ENCODE data around the gene OTULIN.

The OTULIN gene

GRCh38 chr5:14698495-14698894 is 34.0 kb downstream of the OTULIN start:
- no peak for DNase-seq (ENCODE audit: low spot score)

GRCh38 chr5:14699159-14699558 is 34.6 kb downstream of the OTULIN start:
- no peak for DNase-seq (ENCODE audit: low spot score)

- no peak for DNase-seq (ENCODE audit: low spot score)
Measured at GRCh38 chr5:14699807-14700400, 35.4 kb downstream of the OTULIN start.

DNA sequence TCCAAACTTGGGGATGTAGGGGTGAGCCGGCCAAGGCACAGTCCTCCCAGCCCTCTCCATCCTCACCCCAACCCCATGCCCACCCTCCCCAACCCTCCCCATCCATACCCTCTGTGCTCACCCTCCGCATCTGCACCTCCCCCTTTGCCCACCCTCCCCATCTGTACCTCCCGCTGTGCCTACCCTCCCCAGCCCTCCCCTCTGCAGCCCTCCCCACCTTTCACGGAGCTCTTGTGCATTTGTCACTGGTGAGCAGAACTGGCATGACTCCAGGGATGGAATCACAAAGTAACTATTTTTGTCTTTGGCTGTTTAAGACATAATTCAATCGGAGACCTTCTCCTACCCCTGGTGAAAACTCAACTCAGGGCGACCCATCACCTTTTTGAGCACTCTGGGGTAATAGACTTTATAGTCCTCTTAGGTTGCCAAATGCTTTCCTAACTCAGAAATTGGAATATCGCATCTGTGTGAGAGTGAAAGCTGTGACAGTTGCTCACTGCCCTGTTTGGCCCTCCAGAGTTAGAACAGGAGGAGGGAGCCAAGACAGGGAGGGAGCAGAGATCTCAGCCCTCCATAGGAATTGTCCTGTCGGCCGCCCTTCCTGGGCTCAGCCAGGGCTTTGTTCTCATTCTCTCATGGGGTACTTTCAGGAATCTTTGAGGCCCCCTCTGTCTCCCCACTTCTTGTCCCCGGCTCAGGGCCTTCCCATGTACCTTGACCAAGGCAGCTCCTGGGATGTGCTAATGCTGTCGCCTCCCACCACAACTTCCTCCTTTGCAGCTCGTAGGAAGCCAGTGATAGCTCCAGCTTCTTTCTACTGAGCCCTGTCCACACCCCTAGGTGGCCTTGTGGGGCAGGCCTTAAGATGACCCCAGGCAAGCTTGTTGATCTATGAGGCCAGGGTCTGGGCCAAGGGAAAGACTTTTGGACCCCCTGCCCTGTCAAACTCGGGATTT is 36.2 kb downstream of the OTULIN start:
- DNase-seq (ENCODE audit: low spot score), result no peak

- DNase-seq (ENCODE audit: low spot score), result no peak
Measured at GRCh38 chr5:14701556-14701955, 37.0 kb downstream of the OTULIN start.

GRCh38 chr5:14702238-14702839 is 37.8 kb downstream of the OTULIN start:
- DNase-seq (ENCODE audit: low spot score), result no peak

DNA sequence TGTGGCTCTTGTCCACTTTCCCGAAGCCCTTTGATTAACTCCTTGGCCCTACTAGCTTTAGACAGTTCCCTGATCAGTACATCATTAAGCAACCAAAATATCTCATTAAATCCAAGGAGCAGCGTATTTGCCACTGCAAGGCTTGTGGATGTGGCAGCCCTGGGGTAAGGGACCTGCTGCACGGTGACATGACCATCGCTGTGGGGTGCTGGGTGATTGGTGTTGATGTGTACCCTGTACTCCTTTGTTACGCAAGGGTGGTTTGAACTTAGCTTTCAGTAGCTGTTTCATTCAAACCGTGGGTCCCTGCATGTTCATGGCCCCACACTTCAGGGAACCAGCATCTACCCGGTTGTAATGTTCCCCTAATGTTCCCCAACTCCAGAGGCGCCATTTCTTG is 41.0 kb downstream of the OTULIN start:
- no peak for DNase-seq (ENCODE audit: low spot score)

GRCh38 chr5:14706615-14707021 is 42.1 kb downstream of the OTULIN start:
- DNase-seq (ENCODE audit: low spot score), result peak; percentile 73

GRCh38 chr5:14707811-14708390 is 43.4 kb downstream of the OTULIN start:
- no peak for DNase-seq (ENCODE audit: low spot score)

DNA sequence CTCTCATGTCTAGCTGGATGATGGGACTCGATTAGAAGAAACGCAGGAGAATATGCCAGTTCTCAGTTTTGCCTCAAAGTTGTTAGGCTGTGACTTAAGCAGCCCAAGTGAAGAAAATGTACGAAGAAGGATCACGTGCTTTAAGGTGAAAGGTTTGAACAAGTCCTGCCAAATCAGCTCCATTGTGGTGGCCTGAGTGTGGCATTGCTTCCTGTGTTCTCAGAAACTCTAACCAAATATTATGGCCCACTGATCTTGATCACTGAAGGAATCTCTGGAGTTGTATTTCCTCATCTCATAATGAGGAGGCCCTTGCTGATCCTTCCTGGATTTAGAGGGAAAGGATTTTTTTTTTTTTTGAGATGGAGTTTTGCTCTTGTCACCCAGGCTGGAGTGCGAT is 44.0 kb downstream of the OTULIN start:
- DNase-seq (ENCODE audit: low spot score), result no peak

DNA sequence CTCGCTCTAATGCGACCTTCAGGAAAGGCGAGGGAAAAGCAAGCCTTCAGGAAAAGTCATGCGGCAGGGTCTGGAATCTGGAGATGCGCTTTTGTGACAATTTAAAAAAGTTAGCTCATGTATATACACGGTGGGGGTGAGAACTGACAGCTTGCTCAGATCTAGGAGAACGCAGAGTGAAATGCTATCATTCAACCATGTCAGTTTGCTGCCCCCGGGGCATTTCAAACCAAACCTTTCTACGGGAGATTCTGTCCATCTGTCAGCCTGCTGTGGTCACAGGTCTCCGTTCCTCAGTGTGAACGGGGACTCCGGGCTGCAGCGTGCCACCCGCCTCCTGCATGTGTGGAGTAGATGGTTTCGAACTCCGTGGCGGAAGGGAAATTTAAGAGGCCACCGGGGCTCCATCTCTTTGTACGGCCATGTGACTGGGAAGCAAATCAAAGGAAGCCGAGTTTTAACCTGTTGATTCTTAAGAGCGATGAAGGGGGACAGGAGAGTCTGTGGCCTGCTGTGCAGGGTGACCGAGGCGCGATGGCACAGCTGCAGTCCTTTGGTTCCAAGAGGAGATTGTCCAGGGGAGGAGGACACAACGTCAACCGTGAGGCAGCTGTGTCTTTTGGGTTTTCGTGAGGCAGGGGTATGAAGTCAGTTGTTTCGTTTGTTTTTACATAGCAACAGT is 45.9 kb downstream of the OTULIN start:
- DNase-seq (ENCODE audit: low spot score), result no peak

DNA sequence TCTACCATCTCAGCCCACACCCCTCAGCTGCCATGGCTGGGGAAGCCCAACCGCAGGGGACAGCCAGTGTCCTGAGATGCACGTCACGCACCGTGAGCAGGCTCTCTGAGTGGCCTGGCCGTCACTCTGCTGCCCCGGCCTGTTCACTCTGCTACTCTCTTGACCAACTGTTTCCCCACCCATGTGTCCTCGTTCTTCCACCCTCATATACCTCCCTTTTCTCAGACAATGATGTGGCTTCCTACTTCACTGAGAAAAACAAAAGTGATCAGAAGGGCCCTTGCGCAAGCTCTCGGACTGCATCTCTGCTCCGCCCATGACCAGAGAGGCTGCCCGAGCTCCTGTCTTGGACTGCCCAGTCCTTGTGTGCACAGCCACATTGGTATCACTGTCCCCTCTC is 47.6 kb downstream of the OTULIN start:
- no peak for DNase-seq (ENCODE audit: low spot score)

GRCh38 chr5:14712666-14713065 is 48.1 kb downstream of the OTULIN start:
- DNase-seq (ENCODE audit: low spot score), result no peak

GRCh38 chr5:14713476-14714390 is 49.2 kb downstream of the OTULIN start:
- DNase-seq (ENCODE audit: low spot score), result no peak

GRCh38 chr5:14714706-14715105 is 50.2 kb downstream of the OTULIN start:
- no peak for DNase-seq (ENCODE audit: low spot score)

DNA sequence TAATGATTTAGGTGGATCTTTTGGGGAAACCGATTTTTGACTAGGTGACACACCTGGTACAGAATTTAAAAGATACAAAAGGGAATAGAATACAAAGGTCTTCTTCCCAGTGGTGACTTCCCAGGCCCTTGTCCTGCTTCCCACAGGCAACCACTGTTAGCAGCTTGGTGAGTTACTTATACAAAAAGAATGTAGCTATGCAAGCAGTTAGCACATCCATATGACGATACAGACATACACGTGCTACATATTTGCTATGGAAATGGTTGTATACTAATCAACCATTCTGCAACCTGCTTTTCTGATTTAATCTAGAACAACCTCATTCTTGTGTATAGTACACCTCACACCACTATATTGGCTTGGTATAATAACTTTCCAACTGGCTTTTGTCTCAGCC is 51.0 kb downstream of the OTULIN start:
- no peak for DNase-seq (ENCODE audit: low spot score)

- no peak for DNase-seq (ENCODE audit: low spot score)
Measured at GRCh38 chr5:14716755-14717752, 52.5 kb downstream of the OTULIN start.

DNA sequence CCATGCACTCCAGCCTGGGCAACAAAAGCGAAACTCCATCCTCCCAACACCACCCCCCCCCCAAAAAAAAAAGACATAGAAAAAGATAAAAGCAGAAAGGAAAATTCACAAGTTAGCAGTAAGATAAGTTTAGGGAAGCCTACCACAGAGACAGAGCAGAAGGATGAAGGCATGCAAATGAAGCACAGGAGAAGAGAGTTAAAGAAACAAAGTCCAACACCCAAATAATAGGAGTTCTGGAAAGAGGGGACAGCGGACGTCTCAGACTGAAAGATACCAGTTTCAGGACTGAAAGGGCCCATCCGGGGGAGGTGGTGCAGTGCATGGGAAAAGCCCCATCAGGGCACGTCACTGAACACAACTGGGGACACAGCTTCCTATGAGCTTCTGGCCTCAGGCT is 54.3 kb downstream of the OTULIN start:
- DNase-seq (ENCODE audit: low spot score), result no peak

DNA sequence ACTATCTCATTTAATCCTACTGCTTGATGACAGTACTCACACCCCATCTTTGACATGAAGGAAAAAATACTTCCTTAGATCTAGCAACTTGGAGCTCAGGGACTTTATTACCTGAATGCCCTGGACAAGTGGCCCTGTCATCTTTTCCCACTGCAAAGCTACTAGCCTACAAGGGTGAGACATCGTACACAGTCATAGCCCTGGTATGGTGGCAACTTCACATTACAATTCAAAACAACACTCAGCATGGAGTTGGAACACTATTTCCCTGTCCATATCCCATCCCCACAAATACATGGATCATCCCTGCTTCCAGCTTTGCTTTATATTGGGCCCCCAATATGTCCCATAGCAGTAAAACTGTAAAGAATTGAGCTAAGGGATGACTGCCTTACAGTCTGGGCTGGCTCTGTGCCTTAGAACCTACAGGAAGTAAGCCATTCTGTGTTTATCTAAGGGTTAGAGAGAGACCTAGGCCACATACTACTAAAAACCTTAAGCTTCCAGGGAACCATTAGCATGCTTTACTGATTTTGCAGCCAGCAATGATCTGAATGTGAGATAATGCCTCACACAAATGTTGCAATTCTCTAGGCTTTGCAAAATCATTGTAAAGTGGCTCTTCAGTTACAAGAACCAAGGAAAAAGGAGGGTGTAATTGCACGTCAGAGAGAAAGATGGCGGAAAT is 55.9 kb downstream of the OTULIN start:
- no peak for DNase-seq (ENCODE audit: low spot score)
